SK-N-MC (cell line): ENCODE measurements around the gene BPIFA1.

Experiments used
- DNase-seq: peaks from one replicate; pipeline ENCODE4 v3.0.0-alpha.2; 2011; ENCODE audit warnings: low read depth, low spot score
- H3K27ac ChIP-seq: fragments of 200-600 bp; sonication (generic); 2 replicates; pipeline ENCODE4 v1.5.1; 2016; ENCODE audit warnings: mixed run types
- H3K36me3 ChIP-seq: fragments of 200-600 bp; sonication (generic); 2 replicates; pipeline ENCODE4 v1.6.1; 2017; ENCODE audit warnings: antibody characterized with exemption, low read length, mixed read lengths; ENCODE audit not compliant: insufficient read depth
- H3K4me3 ChIP-seq: fragments of 200-600 bp; sonication (generic); 2 replicates; pipeline ENCODE4 v1.5.1; 2016
- H3K9ac ChIP-seq: fragments of 200-600 bp; sonication (generic); 2 replicates; pipeline ENCODE4 v1.8.0; 2017; ENCODE audit warnings: mixed run types, mixed read lengths; ENCODE audit not compliant: insufficient read length
- H3K9me3 ChIP-seq: fragments of 200-600 bp; sonication (generic); 2 replicates; pipeline ENCODE4 v1.6.1; 2017; ENCODE audit warnings: low read depth, mild to moderate bottlenecking, antibody characterized with exemption, low read length, moderate library complexity, mixed read lengths
- EZH2 ChIP-seq: fragments of 200-600 bp; sonication (generic); IDR thresholded peaks from one replicate; pipeline ENCODE4 v1.6.1; 2017; ENCODE audit warnings: antibody characterized with exemption
- FOXP2 ChIP-seq: optimal IDR thresholded peaks from 2 replicates; pipeline ENCODE3; 2011; ENCODE audit warnings: mild to moderate bottlenecking, moderate library complexity; ENCODE audit not compliant: insufficient read depth; ENCODE audit errors: extremely low read length, control extremely low read depth
- POLR2AphosphoS5 ChIP-seq: IDR thresholded peaks from 2 replicates; pipeline ENCODE4 v1.6.1; 2012; ENCODE audit warnings: mild to moderate bottlenecking, low read depth, low read length, borderline replicate concordance

The BPIFA1 gene

DNA sequence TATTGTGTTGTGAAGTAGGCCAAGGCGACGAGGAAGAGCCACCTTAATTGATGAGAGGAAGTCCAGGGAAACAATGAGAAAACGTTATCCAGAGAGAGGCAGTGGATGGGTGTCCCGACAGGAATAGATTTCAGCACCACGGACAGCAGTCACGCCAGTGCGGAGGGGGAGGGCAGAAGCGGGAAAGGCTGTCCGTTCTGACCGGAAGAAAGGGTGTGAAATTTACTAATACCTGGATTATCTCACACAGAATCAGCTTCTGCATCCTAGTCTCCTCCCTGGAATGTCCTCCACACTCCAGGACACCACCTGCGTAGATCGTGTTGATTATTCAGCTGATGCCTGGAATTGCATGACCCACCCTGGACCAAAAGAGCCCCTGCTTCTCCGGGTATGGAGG, 26.0 kb upstream of the BPIFA1 start:
- H3K9ac ChIP-seq: no peak overlapping the region
- TF ChIP-seq FOXP2: no peak
- TF ChIP-seq EZH2: no peak
- no peak for TF ChIP-seq POLR2AphosphoS5
- DNase-seq: no peak
- no peak overlapping the region for H3K4me3 ChIP-seq
- H3K9me3 ChIP-seq: no peaks in the 10 kb centered on the region
- H3K36me3 ChIP-seq: no peaks in the 10 kb centered on the region
- H3K27ac ChIP-seq: no peak overlapping the region

DNA sequence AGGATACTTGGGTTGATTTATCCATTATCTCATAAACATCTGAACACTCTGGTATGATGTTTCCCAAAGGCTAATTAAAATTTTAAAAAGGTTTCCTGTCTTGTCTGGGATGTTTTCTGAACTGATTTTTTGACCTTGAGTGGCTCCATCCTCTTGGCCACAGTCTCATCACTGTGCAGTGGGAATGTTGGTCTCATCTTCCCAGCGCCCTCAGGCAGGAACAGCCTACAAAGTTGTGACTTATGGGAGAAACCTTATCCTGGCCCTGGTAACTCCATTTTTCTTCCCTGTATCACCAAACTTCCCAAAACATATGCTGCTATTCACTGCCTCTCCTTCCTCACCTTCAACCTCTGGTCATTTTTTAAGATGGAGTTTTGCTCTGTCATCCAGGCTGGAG, 25.4 kb upstream of the BPIFA1 start:
- TF ChIP-seq EZH2 (no peak), FOXP2 (no peak), POLR2AphosphoS5 (no peak)
- DNase-seq: no peak

DNA sequence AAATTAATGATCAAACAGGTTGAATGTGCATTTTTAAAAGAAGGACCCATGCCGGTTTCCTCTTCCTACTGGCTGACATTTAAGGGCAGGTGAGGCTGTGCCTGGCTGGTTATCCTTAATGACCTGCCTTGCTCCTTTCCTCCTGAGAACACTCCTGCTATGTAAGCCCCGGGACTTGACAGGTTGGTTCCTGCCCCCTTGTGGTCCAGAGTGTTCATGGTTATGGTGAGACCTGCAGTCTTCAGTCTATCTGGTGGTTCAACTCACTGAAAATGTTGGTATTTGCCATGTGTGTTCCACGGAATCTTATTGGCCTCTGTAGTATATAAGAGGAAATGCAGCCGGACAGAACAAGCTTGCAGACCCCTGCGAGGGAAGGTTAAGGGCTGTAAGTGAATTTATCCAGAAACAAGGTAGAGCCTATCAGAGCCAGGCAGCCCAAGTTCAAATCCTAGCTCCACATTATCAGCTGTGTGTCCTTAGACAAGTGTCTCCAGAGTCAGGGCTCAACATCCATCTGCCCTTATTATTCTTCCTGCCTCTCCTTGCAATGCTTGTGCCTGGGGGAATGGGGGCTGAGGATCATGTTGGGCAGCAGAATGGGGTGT, 23.9 kb upstream of the BPIFA1 start:
- Histone ChIP-seq H3K9me3 (no peaks in the 10 kb centered on the region), H3K27ac (no peak overlapping the region), H3K36me3 (no peaks in the 10 kb centered on the region), H3K9ac (no peak overlapping the region), H3K4me3 (no peak overlapping the region)
- DNase-seq: no peak
- TF ChIP-seq EZH2 (no peak), POLR2AphosphoS5 (no peak), FOXP2 (no peak)

More for the DNA sequence above, 25.4 kb upstream of the BPIFA1 start:
- Histone ChIP-seq H3K9me3 (no peaks in the 10 kb centered on the region), H3K9ac (no peak overlapping the region), H3K27ac (no peak overlapping the region), H3K36me3 (no peaks in the 10 kb centered on the region), H3K4me3 (no peak overlapping the region)

DNA sequence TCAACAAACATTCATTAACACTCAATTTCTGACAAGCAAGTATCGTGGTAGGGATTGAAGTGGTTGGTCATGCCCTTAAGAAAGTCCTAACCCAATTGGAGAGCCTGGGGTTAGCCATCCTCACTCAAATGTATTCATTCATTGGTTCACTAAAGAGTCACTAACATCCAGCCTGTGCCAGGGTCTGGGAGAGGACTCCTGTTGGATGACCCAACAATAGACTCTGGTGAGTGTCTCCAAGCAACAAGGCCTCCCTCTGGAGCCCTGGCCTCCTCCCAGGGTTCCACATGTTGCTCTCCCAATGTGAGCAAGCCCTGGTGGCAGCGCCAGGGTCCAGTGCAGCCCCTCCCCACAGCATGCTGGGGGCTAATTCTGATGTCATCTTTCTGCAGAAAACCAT, 18.7 kb upstream of the BPIFA1 start, which contains the start of gene BPIFA3:
Gene BPIFA3, plus strand, starts transcription at position 301 of the 400 bp plus-strand sequence. CDS start 185 bp downstream, outside the sequence.
- H3K36me3 ChIP-seq: no peaks in the 10 kb centered on the region
- no peaks in the 10 kb centered on the region for H3K9me3 ChIP-seq
- H3K27ac ChIP-seq: no peak within 1 kb of the TSS
- TF ChIP-seq POLR2AphosphoS5: no peak
- TF ChIP-seq EZH2: no peak
- TF ChIP-seq FOXP2: no peak
- H3K9ac ChIP-seq: no peak within 1 kb of the TSS
- no peak for DNase-seq
- H3K4me3 ChIP-seq: no peak within 1 kb of the TSS

DNA sequence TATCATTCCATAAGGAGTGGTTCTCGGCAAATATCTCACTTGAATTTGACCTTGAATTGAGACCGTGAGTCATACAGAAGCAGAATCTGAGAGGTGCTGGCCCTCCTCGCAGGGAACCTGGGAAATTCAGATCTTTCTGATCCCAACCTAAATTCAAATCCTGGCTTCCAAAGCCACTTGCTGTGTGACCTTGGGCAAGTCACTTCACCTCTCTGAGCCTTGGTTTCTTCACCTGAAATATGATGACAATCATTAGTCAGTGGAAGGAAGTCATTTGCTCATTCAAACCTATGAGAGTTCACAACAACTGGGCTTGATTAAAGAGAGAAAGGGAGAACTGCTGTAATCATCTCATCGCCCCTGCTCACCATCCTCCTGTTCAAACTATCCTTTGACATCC, 11.4 kb upstream of the BPIFA1 start:
- H3K27ac ChIP-seq: no peak overlapping the region
- H3K9me3 ChIP-seq: no peaks in the 10 kb centered on the region
- H3K4me3 ChIP-seq: no peak overlapping the region
- DNase-seq: no peak
- no peaks in the 10 kb centered on the region for H3K36me3 ChIP-seq
- no peak overlapping the region for H3K9ac ChIP-seq
- TF ChIP-seq POLR2AphosphoS5 (no peak), FOXP2 (no peak)

DNA sequence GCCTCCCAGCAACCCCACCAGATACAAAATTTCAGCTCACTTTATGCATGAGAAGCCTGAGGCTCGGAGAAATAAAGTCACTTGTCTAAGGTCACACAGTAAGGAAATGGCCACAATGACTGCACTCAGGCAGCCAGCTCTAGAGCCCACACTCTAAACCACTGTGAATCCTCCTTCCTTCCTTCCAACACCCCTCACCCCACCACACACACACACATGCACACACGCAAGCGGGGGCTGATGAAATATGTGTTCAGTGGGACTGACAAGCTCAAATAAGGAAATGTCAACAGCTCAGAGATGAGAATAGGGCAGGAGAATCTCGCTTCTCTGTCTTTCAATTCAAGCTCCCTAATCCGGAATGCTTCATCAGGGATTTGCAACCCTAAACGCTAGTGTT, 6.0 kb upstream of the BPIFA1 start:
- no peaks in the 10 kb centered on the region for H3K36me3 ChIP-seq
- no peak for DNase-seq
- TF ChIP-seq FOXP2 (no peak), EZH2 (no peak), POLR2AphosphoS5 (no peak)
- H3K9ac ChIP-seq: no peak overlapping the region
- H3K27ac ChIP-seq: no peak overlapping the region
- no peaks in the 10 kb centered on the region for H3K9me3 ChIP-seq
- H3K4me3 ChIP-seq: no peak overlapping the region

DNA sequence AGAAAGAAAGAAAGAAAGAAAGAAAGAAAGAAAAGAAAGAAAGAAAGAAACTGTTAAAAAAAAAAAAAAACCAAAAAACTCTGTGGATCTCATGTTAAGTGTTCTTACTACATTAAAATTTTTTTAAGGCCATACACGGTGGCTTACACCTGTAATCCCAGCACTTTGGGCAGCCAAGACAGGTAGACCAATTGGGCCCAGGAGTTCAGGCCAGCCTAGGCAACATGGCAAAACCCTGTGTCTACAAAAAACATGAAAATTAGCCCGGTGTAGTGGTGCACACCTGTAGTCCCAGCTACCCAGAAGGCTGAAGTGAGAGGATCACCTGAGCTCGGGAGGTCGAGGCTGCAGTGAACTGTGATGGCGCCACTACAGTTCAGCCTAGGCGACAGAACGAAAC, 4.6 kb upstream of the BPIFA1 start:
- Histone ChIP-seq H3K9ac (no peak overlapping the region), H3K9me3 (no peaks in the 10 kb centered on the region), H3K4me3 (no peak overlapping the region), H3K36me3 (no peaks in the 10 kb centered on the region), H3K27ac (no peak overlapping the region)
- no peak for DNase-seq
- TF ChIP-seq POLR2AphosphoS5 (no peak), EZH2 (no peak), FOXP2 (no peak)

DNA sequence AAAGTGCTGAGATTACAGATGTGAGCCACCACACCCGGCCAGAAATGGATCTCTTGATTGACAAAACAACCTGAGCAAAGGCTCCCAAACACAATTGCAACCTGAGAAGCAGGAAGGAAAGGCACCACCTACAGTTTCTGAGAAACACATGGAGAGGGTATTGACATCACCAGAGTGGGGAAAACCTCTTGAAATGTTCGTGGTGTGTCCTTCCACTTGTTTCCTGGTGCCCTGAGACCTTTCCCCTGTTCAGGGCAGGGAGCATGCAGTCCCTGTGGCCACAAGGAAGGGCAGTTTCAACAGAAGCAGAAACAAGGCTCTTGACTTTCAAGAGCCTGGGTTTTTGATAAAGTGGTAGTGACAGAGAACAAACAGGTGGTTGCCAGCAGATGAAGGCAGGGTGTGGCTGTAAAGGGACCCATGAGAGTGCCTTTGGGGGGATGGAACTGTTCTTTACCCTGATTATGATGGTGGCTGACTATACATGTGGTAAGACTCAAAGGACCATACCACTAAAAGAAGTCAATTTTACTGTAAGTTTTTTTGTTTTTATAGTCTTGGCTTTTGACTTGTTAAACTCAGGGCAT, 3.2 kb upstream of the BPIFA1 start:
- Histone ChIP-seq H3K9ac (no peak overlapping the region), H3K9me3 (no peaks in the 10 kb centered on the region), H3K27ac (no peak overlapping the region), H3K4me3 (no peak overlapping the region), H3K36me3 (no peaks in the 10 kb centered on the region)
- no peak for DNase-seq
- TF ChIP-seq EZH2: no peak
- TF ChIP-seq POLR2AphosphoS5: no peak
- no peak for TF ChIP-seq FOXP2

DNA sequence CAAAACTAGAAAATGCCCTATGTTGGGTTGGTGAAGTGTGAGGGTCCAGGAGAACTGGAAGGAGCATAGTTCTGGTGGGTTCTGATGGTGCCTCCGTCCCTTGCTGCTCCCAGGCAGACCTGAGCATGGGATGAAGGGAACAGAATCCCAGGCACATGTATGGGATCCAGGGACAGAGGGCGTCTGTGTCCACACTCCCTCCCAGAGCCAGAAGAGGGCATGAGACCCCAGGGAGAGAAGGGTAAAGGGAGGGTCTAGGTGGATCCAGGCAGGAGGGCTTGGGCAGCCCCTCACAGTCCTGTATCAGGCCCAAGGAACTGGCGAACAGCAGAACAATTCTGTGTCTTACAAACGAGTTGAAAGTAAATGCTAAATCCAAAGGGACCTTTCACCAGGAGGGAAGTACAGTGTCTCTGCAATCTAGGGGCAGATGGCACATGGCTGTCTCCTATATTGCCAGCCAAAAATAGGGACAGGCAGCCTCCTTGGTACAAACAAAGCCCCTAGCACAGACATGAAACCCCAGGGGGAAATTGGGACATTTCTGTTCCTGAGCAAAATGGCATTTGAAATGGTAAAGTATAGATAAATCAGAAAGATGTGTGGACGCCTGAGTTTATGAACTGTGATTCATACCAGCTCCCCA, 2.5 kb upstream of the BPIFA1 start:
- H3K36me3 ChIP-seq: no peaks in the 10 kb centered on the region
- TF ChIP-seq POLR2AphosphoS5: no peak
- TF ChIP-seq FOXP2: no peak
- no peak for TF ChIP-seq EZH2
- H3K27ac ChIP-seq: no peak overlapping the region
- no peak overlapping the region for H3K4me3 ChIP-seq
- no peaks in the 10 kb centered on the region for H3K9me3 ChIP-seq
- DNase-seq: no peak
- H3K9ac ChIP-seq: no peak overlapping the region

DNA sequence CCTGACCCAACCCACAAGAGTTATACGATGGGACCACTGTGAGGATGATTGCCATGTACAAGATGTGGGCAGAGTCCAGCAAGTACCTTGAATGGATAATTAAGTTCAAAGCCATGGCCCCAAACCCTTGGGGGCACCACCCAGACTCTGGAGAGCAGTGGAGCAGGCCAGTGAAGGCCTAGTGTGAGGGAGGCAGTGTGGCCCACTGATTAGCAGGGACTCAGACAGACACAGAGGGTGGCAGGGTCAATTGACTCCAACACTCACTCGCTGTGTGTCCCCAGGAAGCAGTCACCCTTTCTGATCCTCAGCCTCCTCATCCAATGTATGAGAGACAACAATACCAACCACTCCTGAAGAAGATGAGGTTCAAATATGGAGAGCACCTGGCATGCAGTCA, 1.7 kb upstream of the BPIFA1 start:
- Histone ChIP-seq H3K9me3 (no peaks in the 10 kb centered on the region), H3K36me3 (no peaks in the 10 kb centered on the region), H3K4me3 (no peak overlapping the region), H3K9ac (no peak overlapping the region), H3K27ac (no peak overlapping the region)
- no peak for DNase-seq
- TF ChIP-seq EZH2 (no peak), POLR2AphosphoS5 (no peak), FOXP2 (no peak)
